MM.1S (cell line): Measurements from ENCODE around the gene GMIP.

Source experiments
- DNase-seq: peaks from one replicate; pipeline ENCODE4 v3.0.0-alpha.2; 2015
- H2AFZ ChIP-seq: fragments of 300-600 bp; sonication (generic); 2 replicates; pipeline ENCODE4 v1.6.0; 2016; ENCODE audit warnings: antibody characterized with exemption, low read length
- H3F3A ChIP-seq: fragments of 300-600 bp; sonication (generic); 2 replicates; pipeline ENCODE4 v1.6.1; 2016; ENCODE audit warnings: mild to moderate bottlenecking, antibody characterized with exemption, low read length, moderate library complexity, mixed read lengths; ENCODE audit not compliant: insufficient read depth
- H3K27ac ChIP-seq: fragments of 300-600 bp; sonication (generic); 2 replicates; pipeline ENCODE4 v1.5.1; 2016; ENCODE audit warnings: mild to moderate bottlenecking, low read length
- H3K27me3 ChIP-seq: fragments of 300-600 bp; sonication (generic); replicated peaks from 2 replicates; pipeline ENCODE4 v1.6.0; 2016; ENCODE audit warnings: low read length; ENCODE audit not compliant: insufficient read depth
- H3K36me3 ChIP-seq: fragments of 300-600 bp; sonication (generic); replicated peaks from 2 replicates; pipeline ENCODE4 v1.6.1; 2016; ENCODE audit warnings: mild to moderate bottlenecking, low read length, mixed read lengths; ENCODE audit not compliant: insufficient read depth
- H3K4me1 ChIP-seq: fragments of 300-600 bp; sonication (generic); 2 replicates; pipeline ENCODE4 v1.6.1; 2016; ENCODE audit warnings: low read length, mixed read lengths
- H3K4me2 ChIP-seq: fragments of 300-600 bp; sonication (generic); 2 replicates; pipeline ENCODE4 v1.6.0; 2016; ENCODE audit warnings: low read depth, low read length
- H3K4me3 ChIP-seq: fragments of 300-600 bp; sonication (generic); 2 replicates; pipeline ENCODE4 v1.5.1; 2016; ENCODE audit warnings: low read length, mixed read lengths
- H3K79me2 ChIP-seq: fragments of 300-600 bp; sonication (generic); 2 replicates; pipeline ENCODE4 v1.6.1; 2016; ENCODE audit warnings: mixed run types, low read length, mixed read lengths
- H3K9ac ChIP-seq: fragments of 300-600 bp; sonication (generic); 2 replicates; pipeline ENCODE4 v1.6.1; 2016; ENCODE audit warnings: low read length, mixed read lengths
- H3K9me2 ChIP-seq: fragments of 300-600 bp; sonication (generic); replicated peaks from 2 replicates; pipeline ENCODE4 v1.6.1; 2016; ENCODE audit warnings: mild to moderate bottlenecking, low read length, mixed read lengths; ENCODE audit not compliant: insufficient read depth
- H3K9me3 ChIP-seq: fragments of 300-600 bp; sonication (generic); replicated peaks from 2 replicates; pipeline ENCODE4 v1.6.1; 2016; ENCODE audit warnings: mild to moderate bottlenecking, low read length, mixed read lengths; ENCODE audit not compliant: insufficient read depth
- H4K20me1 ChIP-seq: fragments of 300-600 bp; sonication (generic); 2 replicates; pipeline ENCODE4 v1.6.1; 2016; ENCODE audit warnings: mild to moderate bottlenecking, low read length, moderate library complexity, mixed read lengths; ENCODE audit not compliant: insufficient read depth
- CTCF ChIP-seq: fragments of 300-600 bp; sonication (generic); IDR thresholded peaks from 2 replicates; pipeline ENCODE4 v1.5.1; 2016; ENCODE audit warnings: antibody characterized with exemption, low read length, mixed read lengths
- EZH2 ChIP-seq: fragments of 300-600 bp; sonication (generic); optimal IDR thresholded peaks from 2 replicates; pipeline ENCODE3; 2017; ENCODE audit warnings: low read depth, mild to moderate bottlenecking, antibody characterized with exemption, low read length, mixed read lengths
- EZH2phosphoT487 ChIP-seq: fragments of 300-600 bp; sonication (generic); IDR thresholded peaks from 2 replicates; pipeline ENCODE4 v1.6.1; 2018; ENCODE audit warnings: antibody characterized with exemption, low read length

The GMIP gene

GRCh38 chr19:19627621-19628500 is 15.6 kb downstream of the GMIP start, which contains the start of gene LPAR2:
TSS of gene LPAR2 (minus strand) at chr19:19628220. CDS start at chr19:19627275, 945 bp downstream.
- no peaks in the 10 kb centered on the region for H3K9me2 ChIP-seq
- H3K79me2 ChIP-seq, result no peaks in the 10 kb centered on the region
- no peaks in the 10 kb centered on the region for H3K36me3 ChIP-seq
- TF ChIP-seq EZH2 (no peak), CTCF (no peak), EZH2phosphoT487 (no peak)
- H3K9ac ChIP-seq, result peak within 1 kb of the TSS; percentile 38; the same call in 1 of the 2 replicates
- peak; percentile 59 for DNase-seq
- H3K9me3 ChIP-seq, result no peaks in the 10 kb centered on the region
- H3K4me2 ChIP-seq, result peak within 1 kb of the TSS; percentile 60
- no peak within 1 kb of the TSS for H3K27ac ChIP-seq
- H3F3A ChIP-seq, result no peaks in the 10 kb centered on the region
- no peaks in the 10 kb centered on the region for H3K4me1 ChIP-seq
- peak within 1 kb of the TSS; percentile 59 for H3K4me3 ChIP-seq
- H4K20me1 ChIP-seq, result no peaks in the 10 kb centered on the region
- no peaks in the 10 kb centered on the region for H3K27me3 ChIP-seq
- H2AFZ ChIP-seq, result peak within 1 kb of the TSS; percentile 27

GRCh38 chr19:19626516-19627472 is 16.7 kb downstream of the GMIP start:
- no peaks in the 10 kb centered on the region for H3K27me3 ChIP-seq
- H2AFZ ChIP-seq, result no peak overlapping the region; the same call in 1 of the 2 replicates
- no peak overlapping the region for H3K27ac ChIP-seq
- H3K4me1 ChIP-seq, result no peaks in the 10 kb centered on the region
- H3K36me3 ChIP-seq, result no peaks in the 10 kb centered on the region
- H3K4me3 ChIP-seq, result no peak overlapping the region
- H3F3A ChIP-seq, result no peaks in the 10 kb centered on the region
- no peaks in the 10 kb centered on the region for H3K9me2 ChIP-seq
- no peaks in the 10 kb centered on the region for H3K9me3 ChIP-seq
- H4K20me1 ChIP-seq, result no peaks in the 10 kb centered on the region
- H3K4me2 ChIP-seq, result peak overlapping the region; percentile 60
- no peak overlapping the region for H3K9ac ChIP-seq
- no peak for DNase-seq
- no peaks in the 10 kb centered on the region for H3K79me2 ChIP-seq
- TF ChIP-seq EZH2phosphoT487 (no peak), CTCF (no peak), EZH2 (no peak)

- H3K79me2 ChIP-seq, result no peaks in the 10 kb centered on the region
- H3K27me3 ChIP-seq, result no peaks in the 10 kb centered on the region
- H3F3A ChIP-seq, result no peaks in the 10 kb centered on the region
- no peak for DNase-seq
- no peak overlapping the region for H3K4me3 ChIP-seq
- H3K4me1 ChIP-seq, result no peaks in the 10 kb centered on the region
- H4K20me1 ChIP-seq, result no peaks in the 10 kb centered on the region
- H3K9me3 ChIP-seq, result no peaks in the 10 kb centered on the region
- no peaks in the 10 kb centered on the region for H3K9me2 ChIP-seq
- no peak overlapping the region for H3K9ac ChIP-seq
- H3K36me3 ChIP-seq, result no peaks in the 10 kb centered on the region
- TF ChIP-seq CTCF, result no peak
- TF ChIP-seq EZH2phosphoT487, result no peak
- TF ChIP-seq EZH2, result no peak
- no peak overlapping the region for H3K4me2 ChIP-seq
- no peak overlapping the region for H2AFZ ChIP-seq
- H3K27ac ChIP-seq, result no peak overlapping the region
Measured at GRCh38 chr19:19624032-19624570, 19.4 kb downstream of the GMIP start.
